WTC11 (cell line): ENCODE results near the gene CAPN13. TPM values are rescaled to one million over a fixed set of nuclear protein-coding genes. Genes with fewer than 3 reads are reported as not detected.

Source experiments
- ATAC-seq: fragments of 200-7000 bp; cut with Tn5 transposase; 2 replicates; pipeline ENCODE4 v1.10.0; 2021; ENCODE audit warnings: mild to moderate bottlenecking, moderate library complexity
- CTCF ChIA-PET: fragments of 300-600 bp; sonication (Branson Sonifier 250); formaldehyde crosslinking; loops from one replicate; lab custom pipeline; 2021; ENCODE audit warnings: antibody characterized with exemption; lab: Charles Lee
- POLR2A ChIA-PET: fragments of 350-600 bp; sonication (Branson Sonifier 250); formaldehyde crosslinking; loops from one replicate; lab custom pipeline; 2021; ENCODE audit warnings: antibody characterized with exemption; lab: Charles Lee
- DNase-seq: peaks from one replicate; pipeline ENCODE4 v3.0.0; 2021; ENCODE audit warnings: low spot score
- H3K27ac Mint-ChIP-seq: 2 replicates; pipeline ENCODE4 v1.8.0; 2021; ENCODE audit warnings: mixed read lengths
- H3K27me3 Mint-ChIP-seq: 2 replicates; pipeline ENCODE4 v1.8.0; 2021; ENCODE audit warnings: low read depth, mild to moderate bottlenecking, moderate library complexity, mixed read lengths
- H3K36me3 Mint-ChIP-seq: 2 replicates; pipeline ENCODE4 v1.8.0; 2021; ENCODE audit warnings: mixed read lengths
- H3K4me1 Mint-ChIP-seq: 2 replicates; pipeline ENCODE4 v1.8.0; 2022; ENCODE audit warnings: mixed read lengths
- H3K4me3 Mint-ChIP-seq: 2 replicates; pipeline ENCODE4 v1.8.0; 2021; ENCODE audit warnings: mild to moderate bottlenecking, moderate library complexity, mixed read lengths
- H3K9me3 Mint-ChIP-seq: 2 replicates; pipeline ENCODE4 v1.8.0; 2021; ENCODE audit warnings: mixed read lengths
- ATF1 ChIP-seq: sonication (generic); formaldehyde crosslinking; IDR thresholded peaks from 2 replicates; pipeline ENCODE4 v1.8.1; 2023; ENCODE audit warnings: mild to moderate bottlenecking, moderate library complexity, missing genetic modification reagents
- ERG ChIP-seq: fragments of 250-450 bp; sonication (Bioruptor Pico); IDR thresholded peaks from 2 replicates; pipeline ENCODE4 v1.8.0; 2021; ENCODE audit warnings: mild to moderate bottlenecking
- FOXJ3 ChIP-seq: sonication (generic); formaldehyde crosslinking; IDR thresholded peaks from 2 replicates; pipeline ENCODE4 v1.9.0; 2021; ENCODE audit warnings: missing genetic modification reagents, mild to moderate bottlenecking, borderline replicate concordance
- GRHL2 ChIP-seq: fragments of 250-450 bp; sonication (Bioruptor Pico); IDR thresholded peaks from 2 replicates; pipeline ENCODE4 v1.8.0; 2022; ENCODE audit warnings: mild to moderate bottlenecking, moderate library complexity; ENCODE audit not compliant: insufficient replicate concordance, severe bottlenecking
- HMGA2 ChIP-seq: fragments of 250-450 bp; sonication (Bioruptor Pico); IDR thresholded peaks from 2 replicates; pipeline ENCODE4 v1.4.0; 2021; ENCODE audit warnings: mild to moderate bottlenecking, moderate library complexity
- JUN ChIP-seq: sonication (generic); formaldehyde crosslinking; IDR thresholded peaks from 2 replicates; pipeline ENCODE4 v1.8.0; 2023; ENCODE audit warnings: mild to moderate bottlenecking, missing genetic modification reagents
- MYBL2 ChIP-seq: sonication (generic); formaldehyde crosslinking; IDR thresholded peaks from 2 replicates; pipeline ENCODE4 v1.8.1; 2023; ENCODE audit warnings: mild to moderate bottlenecking, moderate library complexity, missing genetic modification reagents
- NFYB ChIP-seq: sonication (generic); formaldehyde crosslinking; conservative IDR thresholded peaks from 2 replicates; pipeline ENCODE4 v1.8.0; 2022; ENCODE audit warnings: low read depth, missing genetic modification reagents
- NR2C2 ChIP-seq: sonication (generic); formaldehyde crosslinking; IDR thresholded peaks from 2 replicates; pipeline ENCODE4 v1.8.0; 2022; ENCODE audit warnings: mild to moderate bottlenecking, missing genetic modification reagents
- OVOL2 ChIP-seq: fragments of 250-450 bp; sonication (Bioruptor Pico); IDR thresholded peaks from 2 replicates; pipeline ENCODE4 v1.9.0; 2021; ENCODE audit warnings: mild to moderate bottlenecking, borderline replicate concordance
- PRDM15 ChIP-seq: sonication (generic); formaldehyde crosslinking; IDR thresholded peaks from 2 replicates; pipeline ENCODE4 v1.8.0; 2022; ENCODE audit warnings: missing genetic modification reagents
- TEAD1 ChIP-seq: sonication (generic); formaldehyde crosslinking; IDR thresholded peaks from 2 replicates; pipeline ENCODE4 v1.8.0; 2022; ENCODE audit warnings: mild to moderate bottlenecking, missing genetic modification reagents
- TP53 ChIP-seq: sonication (generic); formaldehyde crosslinking; IDR thresholded peaks from 2 replicates; pipeline ENCODE4 v1.8.1; 2023; ENCODE audit warnings: mild to moderate bottlenecking, missing genetic modification reagents
- ZNF121 ChIP-seq: sonication (generic); formaldehyde crosslinking; IDR thresholded peaks from 2 replicates; pipeline ENCODE4 v1.8.0; 2023; ENCODE audit warnings: missing genetic modification reagents
- ZNF138 ChIP-seq: sonication (generic); formaldehyde crosslinking; conservative IDR thresholded peaks from 2 replicates; pipeline ENCODE4 v1.8.1; 2022; ENCODE audit warnings: mild to moderate bottlenecking, moderate library complexity, missing genetic modification reagents
- ZNF263 ChIP-seq: sonication (generic); formaldehyde crosslinking; IDR thresholded peaks from 2 replicates; pipeline ENCODE4 v1.8.1; 2022; ENCODE audit warnings: low read depth, mild to moderate bottlenecking, moderate library complexity, missing genetic modification reagents
- ZNF317 ChIP-seq: sonication (generic); formaldehyde crosslinking; IDR thresholded peaks from 2 replicates; pipeline ENCODE4 v1.8.1; 2023; ENCODE audit warnings: low read depth, mild to moderate bottlenecking, moderate library complexity, missing genetic modification reagents, borderline replicate concordance
- total RNA-seq: library from RNA; stranded (reverse); gene quantifications from 3 replicates; pipeline ENCODE4 v1.2.3, GENCODE V29; 2021
- TF ChIP-seq, protein P1 (sequence below): sonication (generic); formaldehyde crosslinking; IDR thresholded peaks from 2 replicates; pipeline ENCODE4 v1.8.0; 2022; ENCODE audit warnings: mild to moderate bottlenecking, missing genetic modification reagents
- TF ChIP-seq, protein P2 (sequence below): fragments of 250-450 bp; sonication (Bioruptor Pico); conservative IDR thresholded peaks from 2 replicates; pipeline ENCODE4 v1.9.0; 2021; ENCODE audit warnings: mild to moderate bottlenecking
- TF ChIP-seq, protein P3 (sequence below): sonication (generic); formaldehyde crosslinking; IDR thresholded peaks from 2 replicates; pipeline ENCODE4 v1.8.1; 2022; ENCODE audit warnings: mild to moderate bottlenecking, moderate library complexity, missing genetic modification reagents

CAPN13 gene
- total RNA-seq, 1 experiment from 2014 or later = 1.7 TPM

- H3K9me3 Mint-ChIP-seq = no peaks in the 10 kb centered on the region
- H3K27ac Mint-ChIP-seq = no peak overlapping the region
- no peak for ATAC-seq
- no peak overlapping the region for H3K4me3 Mint-ChIP-seq
- DNase-seq = no peak
- ChIA-PET CTCF (interaction anchor here (0.7 to 2.6 kb wide), 3 partner anchors 18 to 520 kb away, joined by 4 to 15 read pairs (median 4); no protein-coding TSS in a partner anchor), POLR2A (no interaction called here)
- no peaks in the 10 kb centered on the region for H3K27me3 Mint-ChIP-seq
- no peaks in the 10 kb centered on the region for H3K36me3 Mint-ChIP-seq
- TF ChIP-seq ZNF317 (CRISPR knock-in tag) (no peak), ERG (no peak), GRHL2 (CRISPR knock-in tag) (no peak), FOXJ3 (CRISPR knock-in tag) (no peak), OVOL2 (CRISPR knock-in tag) (no peak), JUN (CRISPR knock-in tag) (no peak), PRDM15 (CRISPR knock-in tag) (no peak), ZNF121 (CRISPR knock-in tag) (no peak), ZNF263 (CRISPR knock-in tag) (no peak), HMGA2 (no peak), ATF1 (CRISPR knock-in tag) (no peak), ZNF138 (CRISPR knock-in tag) (no peak), MYBL2 (no peak), NFYB (CRISPR knock-in tag) (no peak)
- TF ChIP-seq, protein P1, sequence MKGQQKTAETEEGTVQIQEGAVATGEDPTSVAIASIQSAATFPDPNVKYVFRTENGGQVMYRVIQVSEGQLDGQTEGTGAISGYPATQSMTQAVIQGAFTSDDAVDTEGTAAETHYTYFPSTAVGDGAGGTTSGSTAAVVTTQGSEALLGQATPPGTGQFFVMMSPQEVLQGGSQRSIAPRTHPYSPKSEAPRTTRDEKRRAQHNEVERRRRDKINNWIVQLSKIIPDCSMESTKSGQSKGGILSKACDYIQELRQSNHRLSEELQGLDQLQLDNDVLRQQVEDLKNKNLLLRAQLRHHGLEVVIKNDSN (CRISPR knock-in tag) = no peak
- TF ChIP-seq, protein P2, sequence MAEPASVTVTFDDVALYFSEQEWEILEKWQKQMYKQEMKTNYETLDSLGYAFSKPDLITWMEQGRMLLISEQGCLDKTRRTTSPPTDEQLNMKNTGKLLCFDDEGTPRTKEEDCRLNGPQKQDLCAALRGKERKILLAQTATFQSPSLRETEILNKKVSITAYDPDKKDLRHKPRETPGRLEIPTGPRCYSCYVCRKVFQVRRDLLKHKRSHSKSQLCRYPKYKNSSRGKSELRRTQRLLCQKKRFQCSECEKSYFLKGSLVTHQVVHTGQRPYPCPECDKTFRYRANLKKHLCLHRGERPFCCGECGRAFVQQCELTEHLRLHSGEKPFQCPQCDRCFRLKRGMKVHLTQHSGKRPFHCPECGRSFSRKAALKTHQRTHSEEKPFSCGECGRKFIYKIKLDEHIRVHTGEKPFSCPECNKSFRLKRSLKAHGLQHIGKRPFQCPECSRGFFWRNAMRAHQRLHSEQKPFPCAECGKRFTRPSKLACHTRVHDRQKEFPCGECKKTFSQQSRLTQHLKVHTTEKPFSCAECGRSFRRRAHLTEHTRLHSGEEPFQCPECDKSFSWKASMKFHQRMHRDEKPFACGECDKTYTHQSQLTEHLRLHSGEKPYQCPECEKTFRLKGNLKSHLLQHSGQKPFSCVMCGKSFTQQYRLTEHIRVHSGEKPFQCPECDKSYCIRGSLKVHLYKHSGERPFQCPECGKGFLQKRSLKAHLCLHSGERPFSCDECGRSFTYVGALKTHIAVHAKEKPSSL (CRISPR knock-in tag) = no peak
- H3K4me1 Mint-ChIP-seq = peaks cover 16% of the 10 kb centered on the region
Measured at GRCh38 chr2:30684996-30685395, 122.2 kb downstream of the CAPN13 start.

GRCh38 chr2:30684516-30684915 lies 122.7 kb downstream of the CAPN13 start:
- CTCF ChIA-PET = interaction anchor here (0.7 kb wide), 1 partner anchor 64 kb away, joined by 4 read pairs; no protein-coding TSS in a partner anchor
- Mint-ChIP-seq H3K4me1 (peaks cover 16% of the 10 kb centered on the region), H3K36me3 (no peaks in the 10 kb centered on the region), H3K4me3 (no peak overlapping the region), H3K27ac (no peak overlapping the region), H3K9me3 (no peaks in the 10 kb centered on the region)
- no peak for DNase-seq
- POLR2A ChIA-PET = no interaction called here
- TF ChIP-seq NR2C2 (CRISPR knock-in tag) (no peak), TEAD1 (CRISPR knock-in tag) (no peak), TP53 (CRISPR knock-in tag) (no peak), ATF1 (CRISPR knock-in tag) (no peak), ZNF138 (CRISPR knock-in tag) (no peak)
- TF ChIP-seq, protein P3, sequence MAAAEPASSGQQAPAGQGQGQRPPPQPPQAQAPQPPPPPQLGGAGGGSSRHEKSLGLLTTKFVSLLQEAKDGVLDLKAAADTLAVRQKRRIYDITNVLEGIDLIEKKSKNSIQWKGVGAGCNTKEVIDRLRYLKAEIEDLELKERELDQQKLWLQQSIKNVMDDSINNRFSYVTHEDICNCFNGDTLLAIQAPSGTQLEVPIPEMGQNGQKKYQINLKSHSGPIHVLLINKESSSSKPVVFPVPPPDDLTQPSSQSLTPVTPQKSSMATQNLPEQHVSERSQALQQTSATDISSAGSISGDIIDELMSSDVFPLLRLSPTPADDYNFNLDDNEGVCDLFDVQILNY (CRISPR knock-in tag) = no peak
- TF ChIP-seq, all 79 proteins: peak for 0
- no peak for ATAC-seq
- H3K27me3 Mint-ChIP-seq = no peaks in the 10 kb centered on the region
